Activated CD4-positive, alpha-beta memory T cell treated with anti-CD3 and anti-CD28 coated beads for 36 hours (primary cell): ENCODE results near the gene PCBP4. TPM values are rescaled to one million over a fixed set of nuclear protein-coding genes. Genes with fewer than 3 reads are reported as not detected.

Experiments
- CTCF ChIA-PET: fragments of 350-600 bp; sonication (Branson Sonifier 250); formaldehyde crosslinking; loops from one replicate; lab custom pipeline; 2021; ENCODE audit warnings: antibody characterized with exemption, inconsistent platforms; lab: Charles Lee
- POLR2A ChIA-PET: fragments of 350-600 bp; sonication (Branson Sonifier 250); formaldehyde crosslinking; loops from one replicate; lab custom pipeline; 2021; ENCODE audit warnings: antibody characterized with exemption; lab: Charles Lee
- DNase-seq: peaks from one replicate; pipeline ENCODE4 v3.0.0-alpha.2; 2020
- H3K27ac Mint-ChIP-seq: one replicate; pipeline ENCODE4 v1.8.0; 2021; ENCODE audit warnings: mixed read lengths
- H3K27me3 Mint-ChIP-seq: one replicate; pipeline ENCODE4 v1.8.0; 2021; ENCODE audit warnings: mixed read lengths
- H3K36me3 Mint-ChIP-seq: one replicate; pipeline ENCODE4 v1.8.0; 2021; ENCODE audit warnings: mixed read lengths
- H3K4me1 Mint-ChIP-seq: one replicate; pipeline ENCODE4 v1.8.0; 2021; ENCODE audit warnings: low read depth, mixed read lengths
- H3K4me3 Mint-ChIP-seq: one replicate; pipeline ENCODE4 v1.8.0; 2021; ENCODE audit warnings: mild to moderate bottlenecking, mixed read lengths
- H3K9me3 Mint-ChIP-seq: one replicate; pipeline ENCODE4 v1.8.0; 2021; ENCODE audit warnings: mixed read lengths
- intact Hi-C: fragments of 100-400 bp; cut with micrococcal nuclease; formaldehyde crosslinking; loops from one replicate; pipeline ENCODE4 v1.15.1; 2023
- total RNA-seq, 2 experiments: library from RNA; stranded (reverse); gene quantifications; one replicate each; pipeline ENCODE4 v1.2.3, GENCODE V29; 2021

Gene PCBP4
- total RNA-seq, 2 experiments from 2014 or later = 17.3 to 19.3 TPM

GRCh38 chr3:51927061-51927977 is 39.9 kb downstream of the PCBP4 start:
- Mint-ChIP-seq H3K9me3 (no peaks in the 10 kb centered on the region), H3K27me3 (no peaks in the 10 kb centered on the region), H3K4me3 (no peak overlapping the region), H3K27ac (no peak overlapping the region), H3K36me3 (peaks cover 11% of the 10 kb centered on the region), H3K4me1 (no peaks in the 10 kb centered on the region)
- CTCF ChIA-PET = interaction anchor here (0.6 kb wide), 1 partner anchor 128 kb away, joined by 4 read pairs; no protein-coding TSS in a partner anchor
- POLR2A ChIA-PET = no interaction called here
- DNase-seq = no peak
- intact Hi-C loops = no loop called here

- peaks cover 4% of the 10 kb centered on the region for H3K27me3 Mint-ChIP-seq
- no peak overlapping the region for H3K4me3 Mint-ChIP-seq
- POLR2A ChIA-PET = interaction anchor here (0.6 kb wide), 1 partner anchor 64 kb away, joined by 3 read pairs; no protein-coding TSS in a partner anchor
- H3K4me1 Mint-ChIP-seq = no peaks in the 10 kb centered on the region
- H3K9me3 Mint-ChIP-seq = no peaks in the 10 kb centered on the region
- no peaks in the 10 kb centered on the region for H3K36me3 Mint-ChIP-seq
- CTCF ChIA-PET = interaction anchor here (1.6 kb wide), 1 partner anchor 20 kb away, joined by 7 read pairs; the partner anchor contains the start of gene RRP9
- intact Hi-C loops = no loop called here
- no peak overlapping the region for H3K27ac Mint-ChIP-seq
- no peak for DNase-seq
These were observed 46.1 kb downstream of the PCBP4 start for GRCh38 chr3:51921081-51921578.

GRCh38 chr3:51916418-51916817 is 50.8 kb downstream of the PCBP4 start:
- intact Hi-C loops = no loop called here
- DNase-seq = no peak
- POLR2A ChIA-PET = no interaction called here
- H3K9me3 Mint-ChIP-seq = no peaks in the 10 kb centered on the region
- H3K36me3 Mint-ChIP-seq = no peaks in the 10 kb centered on the region
- H3K4me1 Mint-ChIP-seq = no peaks in the 10 kb centered on the region
- H3K4me3 Mint-ChIP-seq = no peak overlapping the region
- no peak overlapping the region for H3K27ac Mint-ChIP-seq
- peaks cover 4% of the 10 kb centered on the region for H3K27me3 Mint-ChIP-seq
- CTCF ChIA-PET = no interaction called here

GRCh38 chr3:51908026-51908425 is 59.2 kb downstream of the PCBP4 start:
- H3K4me3 Mint-ChIP-seq = no peak overlapping the region
- peaks cover 8% of the 10 kb centered on the region for H3K36me3 Mint-ChIP-seq
- CTCF ChIA-PET = no interaction called here
- POLR2A ChIA-PET = no interaction called here
- no peak overlapping the region for H3K27ac Mint-ChIP-seq
- H3K4me1 Mint-ChIP-seq = no peaks in the 10 kb centered on the region
- H3K27me3 Mint-ChIP-seq = peaks cover 20% of the 10 kb centered on the region
- H3K9me3 Mint-ChIP-seq = peaks cover 13% of the 10 kb centered on the region
- DNase-seq = no peak
- intact Hi-C loops = no loop called here

Other genes starting within 250 kb of the PCBP4 start
- gene IQCF6, start 188.2 kb downstream of the PCBP4 start, total RNA-seq = not detected
- gene IQCF2, start 105.8 kb downstream of the PCBP4 start, total RNA-seq = not detected
- gene IQCF5, start 91.9 kb downstream of the PCBP4 start, total RNA-seq = not detected
- not detected for gene IQCF1, start 64.1 kb downstream of the PCBP4 start, total RNA-seq
- 10 to 100 TPM; 32.3 to 35.4 TPM for gene RRP9, start 25.6 kb downstream of the PCBP4 start, total RNA-seq
- 10 to 100 TPM; 12.1 to 13.4 TPM for gene PARP3, start 25.1 kb downstream of the PCBP4 start, total RNA-seq
- gene GPR62, start 12.1 kb downstream of the PCBP4 start, total RNA-seq = not detected
- gene ABHD14B, start 6.6 kb upstream of the PCBP4 start, total RNA-seq = 10 to 100 TPM; 71.0 to 71.4 TPM
- gene ABHD14A, start 7.6 kb upstream of the PCBP4 start, total RNA-seq = 1 to 10 TPM; 7.9 to 8.6 TPM
- 10 to 100 TPM; 53.1 to 59.2 TPM for gene ACY1, start 16.1 kb upstream of the PCBP4 start, total RNA-seq
- gene RPL29, start 28.4 kb upstream of the PCBP4 start, total RNA-seq = 1,000 to 10,000 TPM; 1,502 to 1,507 TPM
- 10 to 100 TPM; 14.1 to 14.5 TPM for gene DUSP7, start 89.1 kb upstream of the PCBP4 start, total RNA-seq
- gene POC1A, start 187.0 kb upstream of the PCBP4 start, total RNA-seq = 10 to 100 TPM; 28.5 to 30.5 TPM
- gene ALAS1, start 230.7 kb upstream of the PCBP4 start, total RNA-seq = 10 to 100 TPM; 64.4 to 64.5 TPM